IPS-NIHi11 (cell line): Measurements from ENCODE around the gene STARD4.

Experiments
- DNase-seq: peaks from one replicate; pipeline ENCODE4 v3.0.0; 2012; ENCODE audit warnings: mixed read lengths, low spot score

Gene STARD4, protein sequence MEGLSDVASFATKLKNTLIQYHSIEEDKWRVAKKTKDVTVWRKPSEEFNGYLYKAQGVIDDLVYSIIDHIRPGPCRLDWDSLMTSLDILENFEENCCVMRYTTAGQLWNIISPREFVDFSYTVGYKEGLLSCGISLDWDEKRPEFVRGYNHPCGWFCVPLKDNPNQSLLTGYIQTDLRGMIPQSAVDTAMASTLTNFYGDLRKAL

DNA sequence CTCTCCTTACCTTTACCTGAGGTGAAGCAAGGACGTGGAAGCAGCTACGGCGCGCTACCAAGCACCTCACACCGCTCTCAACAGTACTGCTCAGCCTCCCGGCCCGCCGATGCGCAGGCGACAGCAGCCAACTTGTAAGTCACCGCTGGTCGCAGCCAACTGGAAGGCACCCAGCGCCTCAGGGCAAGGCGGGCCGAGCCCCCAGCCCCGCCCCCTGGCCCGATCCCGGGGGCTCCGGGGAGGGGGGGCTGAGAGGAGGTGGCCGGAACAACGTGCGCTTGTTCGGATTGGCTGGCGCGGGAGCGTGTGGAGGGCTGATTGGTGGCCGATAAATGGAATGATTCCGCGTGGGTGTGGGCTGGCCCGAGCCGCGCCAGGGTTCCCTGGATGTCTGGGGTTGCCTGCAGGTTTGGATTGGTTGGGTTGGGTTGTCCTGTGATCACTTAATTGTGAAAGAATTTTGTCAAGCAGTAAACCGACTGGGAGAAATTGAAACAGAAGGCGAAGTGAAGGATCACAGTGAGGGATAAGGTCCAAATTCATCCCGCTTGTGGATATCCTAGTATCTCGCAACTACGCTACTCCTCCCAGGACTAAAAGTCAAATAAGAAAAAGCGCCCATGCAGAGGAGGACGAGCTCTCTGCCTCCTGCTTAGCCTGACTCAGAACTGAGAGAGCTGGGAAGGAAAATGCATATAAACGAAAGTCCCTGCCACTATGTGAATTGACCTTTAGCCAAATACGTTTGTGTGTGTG lies at the start of gene STARD4:
Gene STARD4 (minus strand): TSS at position 161 of the 756 bp plus-strand sequence. CDS start 5,102 bp downstream, outside the sequence.
- DNase-seq: peak; percentile 96

DNA sequence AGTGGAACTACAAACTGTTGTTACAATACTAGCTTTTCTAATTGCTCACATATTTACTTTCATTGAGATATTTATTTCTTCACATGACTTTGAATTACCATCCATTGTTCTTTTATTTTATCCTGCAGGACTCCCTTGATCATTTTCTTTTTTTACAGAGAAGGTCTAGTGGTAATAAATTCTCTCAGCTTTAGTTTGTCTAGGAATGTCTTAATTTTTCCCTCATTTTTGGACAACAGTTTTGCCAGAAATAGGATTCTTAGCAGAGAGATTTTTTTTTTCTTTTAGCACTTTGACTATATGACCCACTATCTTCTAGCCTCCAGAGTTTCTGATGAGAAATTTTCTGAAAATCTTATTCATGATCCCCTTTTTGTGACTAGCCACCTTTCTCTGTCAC lies 47.3 kb upstream of the STARD4 start:
- no peak for DNase-seq

DNA sequence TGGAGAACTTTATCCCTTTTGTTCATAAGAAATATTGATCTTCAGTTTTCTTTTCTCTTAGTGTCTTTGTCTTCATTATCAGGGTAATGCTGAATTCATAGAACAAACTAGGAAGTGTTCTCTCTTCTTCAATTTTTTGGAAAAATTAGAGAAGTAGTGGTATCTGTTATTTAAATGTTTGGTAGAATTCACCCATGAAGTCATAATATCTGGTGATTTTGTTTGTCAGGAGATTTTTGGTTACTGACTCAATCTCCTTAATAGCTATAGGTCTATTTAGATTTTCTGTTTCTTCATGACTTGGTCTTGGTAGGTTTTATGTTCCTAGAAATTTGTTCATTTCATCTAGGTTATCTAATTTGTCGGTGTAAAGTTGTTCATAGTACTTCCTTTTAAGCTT lies 45.4 kb upstream of the STARD4 start:
- DNase-seq: no peak

DNA sequence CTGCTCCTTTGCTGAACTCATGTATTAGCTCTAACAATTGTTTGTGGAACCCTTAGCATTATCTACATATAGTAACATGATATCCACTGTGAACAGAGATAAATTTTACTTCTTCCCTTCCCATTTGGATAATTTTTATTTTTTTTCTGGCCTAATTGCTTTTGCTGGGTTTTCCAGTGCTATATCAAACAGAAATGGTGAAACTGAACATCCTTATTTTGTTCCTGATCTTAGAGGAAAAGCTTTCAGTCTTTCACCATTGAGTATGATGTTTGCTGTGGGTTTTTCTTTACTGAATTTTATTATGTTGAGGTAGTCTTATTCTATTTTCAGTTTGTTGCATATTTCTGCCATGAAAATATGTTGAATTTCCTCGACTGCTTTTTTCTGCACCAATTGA lies 44.8 kb upstream of the STARD4 start:
- no peak for DNase-seq

DNA sequence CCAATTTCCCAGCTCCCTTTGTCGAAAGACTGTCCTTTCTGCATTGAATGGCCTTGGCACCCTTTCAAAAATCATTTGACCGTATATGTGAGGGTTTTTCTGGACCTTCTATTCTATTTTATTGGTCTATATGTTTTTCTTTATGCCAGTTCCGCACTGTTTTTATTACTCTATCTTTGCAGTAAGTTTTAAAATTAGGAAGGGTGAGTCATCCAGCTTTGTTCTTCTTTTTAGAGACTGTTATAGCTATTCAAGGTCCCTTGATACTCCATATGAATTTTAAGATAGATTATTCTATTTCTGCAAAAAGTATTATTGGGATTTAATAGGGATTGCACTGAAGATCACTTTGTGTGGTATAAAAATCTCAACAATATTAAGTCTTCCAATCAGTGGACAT lies 44.2 kb upstream of the STARD4 start:
- no peak for DNase-seq

DNA sequence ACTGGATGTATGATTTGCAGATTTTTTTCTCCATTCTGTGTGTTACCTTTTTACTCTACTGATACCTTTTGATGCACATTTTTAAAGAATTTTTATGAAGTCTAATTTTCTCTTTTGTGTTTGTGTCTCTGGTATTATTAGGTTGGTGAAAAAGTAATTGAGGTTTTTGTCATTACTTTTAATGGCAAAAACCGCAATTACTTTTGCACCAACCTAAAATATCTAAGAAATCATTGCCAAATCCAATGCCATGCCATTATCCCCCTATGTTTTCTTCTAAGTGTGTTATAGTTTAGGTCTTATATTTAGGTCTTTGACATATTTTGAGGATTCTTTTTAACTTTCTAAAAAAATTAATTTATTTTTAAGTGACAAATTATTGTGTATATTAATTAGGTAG lies 43.4 kb upstream of the STARD4 start:
- DNase-seq: no peak

DNA sequence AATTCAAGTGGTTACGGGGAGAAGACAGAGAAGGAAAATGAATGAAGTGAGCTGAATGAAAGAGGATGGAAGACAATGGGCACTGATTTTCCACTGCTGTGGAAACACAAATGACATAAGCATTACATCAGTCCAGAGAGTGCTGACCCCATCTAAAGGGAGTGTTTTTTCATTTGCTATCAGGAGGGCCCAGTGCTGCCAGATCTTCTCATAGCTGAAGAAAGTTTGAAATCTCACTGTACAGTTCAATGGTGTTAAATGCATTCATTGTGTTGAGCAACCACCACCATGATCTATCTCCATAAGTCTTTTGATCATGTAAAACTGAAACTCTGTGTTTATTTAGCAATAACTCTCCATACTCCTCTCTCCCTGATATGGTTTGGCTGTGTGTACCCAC lies 41.5 kb upstream of the STARD4 start:
- no peak for DNase-seq

DNA sequence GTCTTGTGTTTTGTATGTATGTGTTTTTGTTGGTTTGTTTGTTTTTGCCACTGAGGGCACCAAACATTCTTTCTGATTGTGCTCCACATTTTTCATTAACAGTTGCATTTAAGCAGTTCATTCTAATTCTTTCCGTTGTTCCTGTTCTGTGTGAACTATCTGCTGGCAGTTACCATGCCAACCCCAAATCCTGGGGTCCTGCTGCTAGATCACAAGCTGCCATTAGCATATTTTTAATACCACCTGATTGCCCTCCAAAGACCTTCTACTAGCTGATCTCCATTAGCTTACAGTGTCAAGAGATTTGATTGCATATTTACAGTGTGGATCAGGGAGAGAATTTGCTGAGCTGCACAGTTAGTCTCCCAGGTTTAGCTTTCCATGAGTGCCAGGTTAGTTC lies 40.6 kb upstream of the STARD4 start:
- DNase-seq: no peak

DNA sequence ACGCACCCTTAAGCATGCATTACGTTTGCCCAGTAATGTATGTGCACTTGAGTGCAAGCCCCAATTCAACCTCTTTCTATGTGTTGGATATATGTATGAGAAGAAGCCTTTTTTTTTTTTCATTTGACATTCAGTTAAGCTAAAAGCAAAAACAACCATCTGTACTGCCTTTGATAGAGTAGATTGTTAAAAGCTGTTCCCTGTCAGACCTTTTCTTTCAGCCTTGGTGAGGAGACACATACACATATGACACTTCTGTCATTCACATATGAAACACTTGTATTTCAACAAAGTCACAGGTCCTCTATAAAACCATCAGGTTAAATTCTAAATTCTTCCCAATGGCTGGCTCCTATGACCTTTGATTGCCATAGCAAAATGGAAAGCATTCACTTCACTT lies 40.2 kb upstream of the STARD4 start:
- no peak for DNase-seq

DNA sequence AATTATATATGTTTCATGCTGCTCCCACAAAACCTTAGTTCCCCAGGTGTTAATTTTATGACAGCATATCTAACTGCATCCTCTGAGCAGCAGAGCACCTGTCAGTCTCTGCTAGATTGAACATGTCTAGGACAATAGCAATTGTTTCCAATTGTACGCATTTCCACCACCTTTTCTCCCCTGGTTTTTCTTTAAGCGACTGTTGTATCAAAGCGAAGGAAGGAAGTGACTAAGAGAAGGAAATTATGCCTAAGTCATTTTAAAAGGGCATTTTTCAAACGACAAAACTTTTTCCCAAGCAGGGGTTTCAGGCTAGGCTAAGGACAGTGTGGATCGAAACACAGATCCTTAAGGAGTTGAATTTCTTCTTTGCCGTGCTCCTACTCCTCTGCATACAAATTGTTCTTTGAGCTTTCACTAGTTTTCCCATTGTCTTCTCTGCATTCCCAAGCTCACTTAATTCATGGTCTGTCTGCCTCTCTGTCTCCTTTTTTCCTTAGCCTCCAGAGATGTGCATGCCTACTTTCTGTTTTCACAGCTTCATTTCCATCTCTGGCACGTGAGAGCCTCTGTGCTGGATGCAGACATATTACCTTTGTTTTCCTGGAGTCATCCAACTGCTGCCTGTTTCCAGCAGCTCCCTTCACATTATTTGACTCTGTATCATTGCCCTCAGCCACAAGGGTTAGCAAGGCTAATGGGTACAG lies 39.4 kb upstream of the STARD4 start:
- DNase-seq: peak; percentile 22

DNA sequence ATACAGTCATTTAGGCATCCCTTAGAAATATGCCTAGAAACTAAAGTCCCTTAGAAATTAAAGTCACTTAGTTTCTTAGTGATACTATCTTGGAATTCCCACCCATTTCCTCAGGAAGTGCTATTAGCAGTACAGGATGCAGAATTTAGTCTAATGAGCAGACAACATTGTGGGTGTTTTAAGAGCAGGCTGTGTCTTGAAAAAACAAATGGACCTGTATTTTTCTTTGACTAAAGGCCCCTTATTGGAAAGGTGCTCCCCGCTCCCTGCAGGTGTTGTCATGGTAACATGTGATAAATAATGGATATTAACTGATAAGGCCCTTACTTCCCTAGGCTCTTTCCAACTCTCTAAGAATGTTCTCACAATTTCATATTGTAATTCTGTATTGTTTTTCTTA lies 38.8 kb upstream of the STARD4 start:
- DNase-seq: no peak

DNA sequence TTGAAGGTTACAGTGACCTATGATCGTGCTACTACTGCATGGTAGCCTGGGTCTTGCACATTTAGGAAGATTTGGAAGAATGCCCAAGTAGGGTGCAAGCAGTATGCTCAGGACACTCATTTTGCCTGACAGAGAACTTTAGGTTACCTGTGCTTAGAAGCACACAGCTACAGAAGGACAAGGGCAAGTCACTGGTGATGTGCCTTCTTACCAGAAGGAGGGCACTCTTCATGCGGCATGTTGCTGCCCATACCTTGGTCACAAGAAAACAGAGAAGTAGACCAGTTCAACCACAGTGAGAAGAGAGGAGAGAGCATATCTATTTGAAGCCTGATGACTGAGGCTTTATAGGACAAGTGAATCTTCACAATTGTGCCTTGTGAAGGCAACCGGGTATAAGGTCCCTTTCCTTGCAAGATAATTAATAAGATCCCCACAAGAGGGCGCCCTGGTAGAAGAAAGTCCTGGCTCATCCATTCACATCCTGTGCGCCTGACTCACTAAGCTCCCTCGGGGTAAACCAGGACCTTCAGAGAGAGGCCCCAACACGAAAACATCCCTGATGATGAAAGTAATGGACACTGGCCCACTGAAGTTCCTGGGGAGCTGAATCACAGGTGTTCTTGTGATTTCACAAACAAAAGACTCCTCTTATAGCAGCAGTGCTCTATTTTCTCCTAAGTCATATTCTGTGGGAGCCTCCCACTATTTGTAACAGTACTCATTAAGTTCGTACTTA lies 38.1 kb upstream of the STARD4 start:
- peak; percentile 86 for DNase-seq

DNA sequence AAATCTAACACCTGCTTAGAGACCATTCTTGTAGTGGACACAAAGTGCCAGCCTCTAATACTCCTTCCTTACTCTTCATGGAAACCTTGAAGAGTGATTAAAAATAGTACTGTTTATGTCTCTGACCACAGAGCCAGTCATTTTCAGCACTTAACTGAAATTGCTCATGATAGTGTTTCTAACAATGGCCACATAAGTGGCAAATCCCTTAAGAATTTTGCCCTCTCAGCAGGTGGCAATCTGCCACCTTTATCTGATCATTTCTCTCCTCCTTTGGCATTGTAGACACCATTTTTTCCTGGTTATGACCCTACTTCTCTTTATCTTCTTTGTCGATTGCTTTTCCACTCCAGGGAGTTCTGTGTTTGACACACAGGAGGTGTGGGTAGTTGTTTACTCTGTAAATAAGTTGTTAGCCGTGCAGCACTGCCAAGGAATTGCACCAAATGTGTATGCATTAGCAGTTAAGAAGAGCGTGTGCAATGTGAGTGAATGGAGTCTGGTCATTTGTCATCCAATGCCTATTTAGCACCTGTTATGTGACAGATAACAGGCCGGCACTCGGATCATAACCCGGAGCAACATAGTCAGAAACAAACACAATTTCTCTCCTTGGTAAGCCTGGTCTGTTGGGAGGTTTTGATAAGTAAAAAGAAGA lies 36.8 kb upstream of the STARD4 start:
- DNase-seq: no peak

DNA sequence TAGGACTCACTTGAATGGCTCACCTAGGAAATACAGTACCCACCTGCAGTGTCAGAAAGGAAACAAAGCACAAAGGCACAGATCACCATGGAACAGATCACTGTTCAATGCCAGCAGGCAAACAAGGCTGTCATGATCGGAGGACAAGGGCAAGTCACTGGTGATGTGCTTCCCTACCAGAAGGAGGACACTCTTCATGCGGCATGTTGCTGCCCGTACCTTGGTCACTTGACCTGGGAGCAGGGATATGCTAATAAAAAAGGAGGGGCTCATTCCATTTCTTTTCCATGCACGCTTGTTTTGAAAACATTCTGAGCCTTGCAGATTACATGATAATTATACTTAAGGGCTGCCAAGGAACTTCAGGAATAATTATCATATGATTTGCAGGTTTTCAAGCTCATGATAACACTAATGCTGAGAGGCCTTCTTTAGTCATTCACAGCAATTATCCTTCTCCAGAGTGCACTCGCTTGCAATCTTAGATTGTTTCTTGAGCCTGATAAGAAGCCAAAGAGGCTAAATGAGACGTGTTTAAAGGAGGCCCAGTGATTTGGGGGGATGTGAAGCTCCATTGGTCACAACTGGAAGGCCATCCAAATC lies 36.1 kb upstream of the STARD4 start:
- DNase-seq: no peak

DNA sequence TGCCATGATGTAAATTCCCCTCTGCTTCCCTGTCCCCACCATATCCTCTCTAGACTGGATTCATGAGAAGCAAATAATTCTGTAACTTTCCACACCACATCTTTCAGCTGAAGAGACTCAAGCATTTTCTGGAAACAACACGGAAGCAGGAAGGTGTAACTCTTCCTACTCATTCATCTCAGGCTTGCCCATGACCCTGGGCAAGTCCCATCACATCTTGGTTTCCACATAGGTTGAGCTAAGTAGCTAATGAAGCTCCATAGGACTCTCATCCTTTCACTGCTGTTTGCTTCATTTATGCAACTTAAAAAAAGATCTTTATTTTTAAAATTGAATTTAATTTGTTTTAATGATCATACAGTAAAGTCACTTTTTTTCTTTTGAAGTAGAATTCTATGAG lies 32.7 kb upstream of the STARD4 start:
- no peak for DNase-seq

DNA sequence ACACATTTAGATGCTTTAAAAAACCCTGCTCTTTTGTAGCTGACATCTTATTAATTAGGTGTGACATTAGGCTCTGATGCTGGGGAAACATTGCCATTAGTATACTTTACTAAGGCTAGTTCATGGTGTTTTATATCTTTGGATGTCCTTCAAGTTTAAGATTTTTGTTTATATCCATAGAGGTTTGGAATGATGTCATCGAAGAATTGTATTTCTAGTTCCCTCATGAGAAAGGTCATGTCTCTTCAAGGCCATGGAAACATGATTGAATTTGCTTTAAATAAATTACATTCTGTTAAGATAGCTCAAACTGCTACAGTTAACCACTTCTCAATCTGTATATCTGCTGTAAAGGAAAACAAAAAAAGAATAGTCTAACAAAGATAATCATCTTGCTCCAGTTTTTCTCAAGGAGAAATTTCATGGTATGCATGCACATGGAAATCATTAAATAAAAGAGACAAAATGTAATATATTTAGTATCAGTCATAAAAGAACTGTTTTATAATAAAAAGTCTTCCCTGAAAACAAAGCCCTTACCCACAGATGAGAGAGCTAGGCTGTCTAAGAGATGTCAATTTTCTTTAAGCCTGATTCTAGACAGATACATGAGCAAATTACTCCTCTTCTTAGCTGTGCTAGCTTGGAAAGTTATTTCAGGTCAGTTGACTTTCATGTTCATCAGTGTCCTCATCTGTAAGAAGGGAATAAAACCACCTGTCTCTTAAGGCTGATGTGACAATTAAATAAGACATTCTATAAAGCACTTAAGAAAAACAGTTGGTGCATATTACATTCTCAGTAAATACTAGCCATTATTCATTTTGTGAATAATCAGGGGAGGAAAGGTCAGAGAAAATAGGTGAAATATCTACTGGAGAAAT lies 25.0 kb upstream of the STARD4 start:
- DNase-seq: no peak

DNA sequence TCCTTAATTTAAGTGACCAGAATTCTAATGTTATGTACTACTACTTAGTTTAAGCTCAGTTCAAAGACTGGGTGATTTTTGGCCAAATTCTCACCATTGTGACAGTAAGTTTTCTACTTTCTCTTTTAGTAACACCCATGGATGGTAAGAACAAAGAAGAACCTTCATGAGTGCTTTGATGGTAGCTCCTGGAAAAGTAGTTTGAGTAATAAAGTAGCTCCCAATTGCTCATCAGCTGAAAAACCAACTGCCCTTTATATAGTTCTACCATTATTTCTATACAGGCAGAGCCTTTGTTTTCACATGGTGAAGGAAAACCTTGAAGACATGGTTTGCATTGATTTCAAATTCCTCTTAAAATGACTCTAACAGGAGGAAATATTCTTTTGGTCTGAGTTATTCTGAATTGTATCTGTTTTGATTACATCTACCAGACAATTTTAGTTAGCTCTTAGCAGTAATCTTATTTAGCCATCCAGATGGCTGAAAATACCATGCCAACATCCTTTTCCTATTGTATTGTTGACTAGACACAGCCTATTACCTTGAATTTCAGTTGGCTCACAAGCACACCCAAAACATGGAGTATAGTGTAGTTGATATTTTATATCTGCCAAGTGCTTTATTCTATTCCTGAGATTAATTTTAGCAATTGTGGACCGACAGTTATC lies 23.7 kb upstream of the STARD4 start:
- DNase-seq: no peak

DNA sequence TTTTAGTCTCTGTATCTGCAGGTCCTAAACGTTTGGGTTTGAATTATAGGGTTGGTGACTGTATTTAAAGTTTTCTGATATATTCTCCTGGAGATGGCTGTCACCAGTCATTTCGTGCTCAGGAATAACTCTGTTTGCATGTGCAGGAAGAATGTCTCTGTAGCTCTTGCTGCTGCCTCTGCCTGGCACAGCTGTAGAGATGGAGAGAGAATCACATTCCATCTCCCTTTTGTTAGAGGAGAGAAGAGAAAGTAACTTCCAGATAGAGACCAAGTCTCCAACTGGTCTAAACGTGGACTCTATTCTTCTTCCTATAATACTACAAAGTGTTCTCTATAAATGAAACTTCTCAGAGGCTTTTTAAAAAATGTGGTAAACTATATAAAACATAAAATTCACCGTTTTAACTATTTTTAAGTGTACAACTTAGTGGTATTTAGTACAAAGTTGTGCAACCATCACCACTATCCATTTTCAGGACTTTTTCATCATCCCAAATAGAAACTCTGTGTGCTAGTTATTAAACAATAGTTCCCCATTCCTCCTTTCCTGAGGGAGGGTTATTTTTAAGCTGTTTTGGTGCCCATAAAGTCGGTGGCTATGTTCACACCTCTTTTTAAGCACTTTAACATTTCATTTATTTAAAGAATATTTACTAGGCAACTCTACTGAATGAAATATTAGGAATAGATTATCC lies 20.7 kb upstream of the STARD4 start:
- DNase-seq: no peak

DNA sequence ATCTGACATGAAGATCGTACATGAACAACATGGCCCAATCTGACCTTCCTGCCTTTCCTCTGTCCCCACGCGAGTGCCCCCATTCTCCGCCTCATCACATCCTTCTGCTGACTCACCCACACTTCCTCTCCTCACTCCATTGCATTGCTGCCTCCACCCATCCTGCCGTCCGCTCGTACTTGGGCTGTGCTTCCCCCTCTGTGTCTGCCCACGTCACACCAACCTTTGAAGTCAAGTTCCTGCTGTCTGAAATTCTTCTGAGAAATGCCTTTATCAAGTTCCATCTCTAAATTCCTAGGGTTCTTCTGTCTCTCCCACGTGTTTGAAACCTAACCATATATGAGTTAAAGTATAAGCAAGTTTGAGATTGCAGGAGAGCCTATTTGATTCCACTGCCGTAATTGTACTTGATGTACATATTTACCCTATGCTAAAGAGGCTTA lies 18.0 kb upstream of the STARD4 start:
- no peak for DNase-seq
